Activated naive CD8-positive, alpha-beta T cell treated with anti-CD3 and anti-CD28 coated beads for 36 hours (primary cell): ENCODE data around the gene ZHX3. TPM values are rescaled to one million over a fixed set of nuclear protein-coding genes. Genes with fewer than 3 reads are reported as not detected.

Source experiments
- DNase-seq: peaks from one replicate; pipeline ENCODE4 v3.0.0; 2021
- H3K27ac Mint-ChIP-seq: one replicate; pipeline ENCODE4 v1.8.0; 2022; ENCODE audit warnings: mild to moderate bottlenecking, moderate library complexity, mixed read lengths
- H3K27me3 Mint-ChIP-seq: one replicate; pipeline ENCODE4 v1.8.0; 2022; ENCODE audit warnings: mild to moderate bottlenecking, mixed read lengths
- H3K36me3 Mint-ChIP-seq: one replicate; pipeline ENCODE4 v1.8.0; 2021; ENCODE audit warnings: mild to moderate bottlenecking, mixed read lengths
- H3K4me1 Mint-ChIP-seq: one replicate; pipeline ENCODE4 v1.8.0; 2021; ENCODE audit warnings: mixed read lengths
- H3K4me3 Mint-ChIP-seq: one replicate; pipeline ENCODE4 v1.8.0; 2022; ENCODE audit warnings: mild to moderate bottlenecking, moderate library complexity, mixed read lengths
- H3K9me3 Mint-ChIP-seq: one replicate; pipeline ENCODE4 v1.8.0; 2022; ENCODE audit warnings: mixed read lengths
- total RNA-seq, 2 experiments: library from RNA; stranded (reverse); gene quantifications; one replicate each; pipeline ENCODE4 v1.2.3, GENCODE V29; 2021

The ZHX3 gene
- total RNA-seq, 2 experiments from 2014 or later: 15.5 to 17.6 TPM

GRCh38 chr20:41226426-41226825, 91.1 kb downstream of the ZHX3 start:
- Mint-ChIP-seq H3K27ac (no peak overlapping the region), H3K36me3 (peaks cover 3% of the 10 kb centered on the region), H3K4me1 (peaks cover 31% of the 10 kb centered on the region), H3K27me3 (no peaks in the 10 kb centered on the region), H3K9me3 (no peaks in the 10 kb centered on the region), H3K4me3 (no peak overlapping the region)
- DNase-seq: no peak

- Mint-ChIP-seq H3K27ac (no peak overlapping the region), H3K4me1 (peaks cover 23% of the 10 kb centered on the region), H3K9me3 (no peaks in the 10 kb centered on the region), H3K36me3 (peaks cover 3% of the 10 kb centered on the region), H3K27me3 (no peaks in the 10 kb centered on the region), H3K4me3 (no peak overlapping the region)
- no peak for DNase-seq
Measured at GRCh38 chr20:41225091-41225490, 92.4 kb downstream of the ZHX3 start.

- DNase-seq: no peak
- Mint-ChIP-seq H3K36me3 (peaks cover 3% of the 10 kb centered on the region), H3K4me3 (no peak overlapping the region), H3K27me3 (no peaks in the 10 kb centered on the region), H3K4me1 (peaks cover 21% of the 10 kb centered on the region), H3K9me3 (no peaks in the 10 kb centered on the region), H3K27ac (no peak overlapping the region)
Measured at GRCh38 chr20:41224281-41224680, 93.2 kb downstream of the ZHX3 start.

GRCh38 chr20:41223112-41223511, 94.4 kb downstream of the ZHX3 start:
- H3K4me1 Mint-ChIP-seq: peaks cover 12% of the 10 kb centered on the region
- no peak for DNase-seq
- H3K9me3 Mint-ChIP-seq: no peaks in the 10 kb centered on the region
- peaks cover 3% of the 10 kb centered on the region for H3K36me3 Mint-ChIP-seq
- H3K27ac Mint-ChIP-seq: no peak overlapping the region
- H3K4me3 Mint-ChIP-seq: no peak overlapping the region
- no peaks in the 10 kb centered on the region for H3K27me3 Mint-ChIP-seq

- H3K4me3 Mint-ChIP-seq: no peak overlapping the region
- H3K27me3 Mint-ChIP-seq: no peaks in the 10 kb centered on the region
- DNase-seq: no peak
- H3K9me3 Mint-ChIP-seq: no peaks in the 10 kb centered on the region
- H3K27ac Mint-ChIP-seq: no peak overlapping the region
- H3K4me1 Mint-ChIP-seq: peaks cover 12% of the 10 kb centered on the region
- peaks cover 3% of the 10 kb centered on the region for H3K36me3 Mint-ChIP-seq
Measured at GRCh38 chr20:41222703-41223102, 94.8 kb downstream of the ZHX3 start.

GRCh38 chr20:41222296-41222695, 95.2 kb downstream of the ZHX3 start:
- Mint-ChIP-seq H3K27me3 (no peaks in the 10 kb centered on the region), H3K27ac (no peak overlapping the region), H3K4me3 (no peak overlapping the region), H3K9me3 (no peaks in the 10 kb centered on the region), H3K4me1 (peaks cover 12% of the 10 kb centered on the region), H3K36me3 (peaks cover 3% of the 10 kb centered on the region)
- DNase-seq: no peak

- no peaks in the 10 kb centered on the region for H3K27me3 Mint-ChIP-seq
- no peak overlapping the region for H3K4me3 Mint-ChIP-seq
- H3K27ac Mint-ChIP-seq: no peak overlapping the region
- peaks cover 8% of the 10 kb centered on the region for H3K4me1 Mint-ChIP-seq
- peaks cover 3% of the 10 kb centered on the region for H3K36me3 Mint-ChIP-seq
- no peak for DNase-seq
- no peaks in the 10 kb centered on the region for H3K9me3 Mint-ChIP-seq
Measured at GRCh38 chr20:41221614-41222218, 95.8 kb downstream of the ZHX3 start.

- Mint-ChIP-seq H3K4me3 (no peak overlapping the region), H3K36me3 (peaks cover 3% of the 10 kb centered on the region), H3K27ac (no peak overlapping the region), H3K4me1 (peaks cover 8% of the 10 kb centered on the region), H3K27me3 (no peaks in the 10 kb centered on the region), H3K9me3 (no peaks in the 10 kb centered on the region)
- DNase-seq: no peak
Measured at GRCh38 chr20:41219824-41220223, 97.7 kb downstream of the ZHX3 start.

GRCh38 chr20:41218466-41218865, 99.1 kb downstream of the ZHX3 start:
- Mint-ChIP-seq H3K4me1 (peaks cover 6% of the 10 kb centered on the region), H3K27ac (no peak overlapping the region), H3K4me3 (no peak overlapping the region), H3K9me3 (no peaks in the 10 kb centered on the region), H3K36me3 (peaks cover 3% of the 10 kb centered on the region), H3K27me3 (no peaks in the 10 kb centered on the region)
- DNase-seq: no peak

GRCh38 chr20:41217422-41217821, 100.1 kb downstream of the ZHX3 start:
- peaks cover 9% of the 10 kb centered on the region for H3K4me1 Mint-ChIP-seq
- H3K27me3 Mint-ChIP-seq: no peaks in the 10 kb centered on the region
- no peak overlapping the region for H3K4me3 Mint-ChIP-seq
- DNase-seq: no peak
- no peaks in the 10 kb centered on the region for H3K9me3 Mint-ChIP-seq
- H3K27ac Mint-ChIP-seq: no peak overlapping the region
- peaks cover 3% of the 10 kb centered on the region for H3K36me3 Mint-ChIP-seq

- H3K36me3 Mint-ChIP-seq: peaks cover 2% of the 10 kb centered on the region
- H3K4me3 Mint-ChIP-seq: no peak overlapping the region
- no peak for DNase-seq
- H3K27me3 Mint-ChIP-seq: no peaks in the 10 kb centered on the region
- no peak overlapping the region for H3K27ac Mint-ChIP-seq
- no peaks in the 10 kb centered on the region for H3K9me3 Mint-ChIP-seq
- peaks cover 14% of the 10 kb centered on the region for H3K4me1 Mint-ChIP-seq
Measured at GRCh38 chr20:41214666-41215065, 102.9 kb downstream of the ZHX3 start.

- no peaks in the 10 kb centered on the region for H3K27me3 Mint-ChIP-seq
Measured at GRCh38 chr20:41214202-41214601, 103.3 kb downstream of the ZHX3 start.

GRCh38 chr20:41213150-41213820, 104.2 kb downstream of the ZHX3 start:
- H3K27ac Mint-ChIP-seq: no peak overlapping the region
- peaks cover 2% of the 10 kb centered on the region for H3K36me3 Mint-ChIP-seq
- H3K9me3 Mint-ChIP-seq: no peaks in the 10 kb centered on the region
- H3K27me3 Mint-ChIP-seq: no peaks in the 10 kb centered on the region
- no peak overlapping the region for H3K4me3 Mint-ChIP-seq
- peaks cover 14% of the 10 kb centered on the region for H3K4me1 Mint-ChIP-seq
- no peak for DNase-seq

More at GRCh38 chr20:41214202-41214601, 103.3 kb downstream of the ZHX3 start:
- Mint-ChIP-seq H3K9me3 (no peaks in the 10 kb centered on the region), H3K27ac (no peak overlapping the region), H3K4me3 (no peak overlapping the region), H3K4me1 (peaks cover 14% of the 10 kb centered on the region), H3K36me3 (peaks cover 2% of the 10 kb centered on the region)
- no peak for DNase-seq

GRCh38 chr20:41205313-41205712, 112.2 kb downstream of the ZHX3 start:
- no peak for DNase-seq
- no peak overlapping the region for H3K4me3 Mint-ChIP-seq
- H3K4me1 Mint-ChIP-seq: peaks cover 1% of the 10 kb centered on the region
- H3K36me3 Mint-ChIP-seq: peaks cover 31% of the 10 kb centered on the region
- no peaks in the 10 kb centered on the region for H3K9me3 Mint-ChIP-seq
- no peaks in the 10 kb centered on the region for H3K27me3 Mint-ChIP-seq
- no peak overlapping the region for H3K27ac Mint-ChIP-seq

- peaks cover 1% of the 10 kb centered on the region for H3K4me1 Mint-ChIP-seq
- H3K27ac Mint-ChIP-seq: no peak overlapping the region
Measured at GRCh38 chr20:41204304-41205265, 112.9 kb downstream of the ZHX3 start.

More at GRCh38 chr20:41204304-41205265, 112.9 kb downstream of the ZHX3 start:
- no peaks in the 10 kb centered on the region for H3K9me3 Mint-ChIP-seq
- H3K27me3 Mint-ChIP-seq: no peaks in the 10 kb centered on the region
- H3K36me3 Mint-ChIP-seq: peaks cover 33% of the 10 kb centered on the region
- DNase-seq: no peak
- H3K4me3 Mint-ChIP-seq: no peak overlapping the region
